ENCODE measurements around the gene MLC1.

- TF ChIP-seq POLR2A (IDR thresholded peaks at IDR 0.05) = no peak
- TF ChIP-seq CTCF (IDR thresholded peaks at IDR 0.05) = no peak
These were observed 14.9 kb downstream of the MLC1 start for GRCh38 chr22:50070366-50070765.

All from esophagus squamous epithelium (tissue), 4 donors.